ENCODE measurements around the gene ZNF546.
"Not testable (repeated sequence)": the region's sequence is repeated elsewhere in the genome, so short reads cannot be mapped to it uniquely, and the experiment has no call there.

- TF ChIP-seq CTCF (IDR thresholded peaks at IDR 0.05); EZH2 (IDR thresholded peaks at IDR 0.05; ENCODE audit: borderline replicate concordance, insufficient read depth, low read depth, low read length, poor library complexity, severe bottlenecking): not testable (repeated sequence)
Measured at GRCh38 chr19:39959407-39959806, 37.5 kb upstream of the ZNF546 start.
